AG04450 (cell line): ENCODE data around the gene FAM131C. TPM values are rescaled to one million over a fixed set of nuclear protein-coding genes. Genes with fewer than 3 reads are reported as not detected.

Experiments used
- CTCF ChIA-PET: fragments of 300-600, 350-600 bp; formaldehyde crosslinking; extraction: SDS; loops from one replicate; lab custom pipeline; 2022; ENCODE audit warnings: antibody characterized with exemption, inconsistent platforms; lab: Charles Lee
- POLR2A ChIA-PET: fragments of 350-600 bp; formaldehyde crosslinking; extraction: SDS; loops from one replicate; lab custom pipeline; 2021; ENCODE audit warnings: antibody characterized with exemption, inconsistent platforms; lab: Yijun Ruan, JAX
- DNase-seq: peaks from one replicate; pipeline ENCODE4 v3.0.0-alpha.2; 2011; ENCODE audit warnings: low read depth, low spot score
- H3K27ac ChIP-seq: one replicate; pipeline ENCODE4 v1.5.1; 2012; ENCODE audit warnings: low read depth, low read length, control low read depth
- H3K27me3 ChIP-seq: one replicate; pipeline ENCODE4 v1.6.0; 2012; ENCODE audit warnings: low read length; ENCODE audit not compliant: control insufficient read depth, insufficient read depth
- H3K4me3 ChIP-seq: 2 replicates; pipeline ENCODE4 v1.5.1; 2011; ENCODE audit warnings: mild to moderate bottlenecking, low read depth, low read length, control low read depth
- H3K9me3 ChIP-seq: 2 replicates; pipeline ENCODE4 v1.5.1; 2012; ENCODE audit warnings: low read length; ENCODE audit not compliant: control insufficient read depth, insufficient read depth
- CTCF ChIP-seq: IDR thresholded peaks from 2 replicates; pipeline ENCODE4 v1.5.1; 2011; ENCODE audit warnings: low read depth, low read length, control low read depth, inconsistent platforms
- polyA plus RNA-seq: library from polyadenylated mRNA; depleted of rRNA; stranded (reverse); fragments of >200 nt; gene quantifications from 2 replicates; pipeline ENCODE4 v1.2.3, GENCODE V29; 2011

FAM131C gene
- polyA plus RNA-seq, 1 experiment: 0.20 TPM

GRCh38 chr1:16067933-16068332 lies 5.5 kb downstream of the FAM131C start:
- Histone ChIP-seq H3K27me3 (peaks cover 25% of the 10 kb centered on the region), H3K27ac (no peak overlapping the region), H3K4me3 (no peak overlapping the region), H3K9me3 (no peaks in the 10 kb centered on the region; the same call in 1 of the 2 replicates)
- no peak for TF ChIP-seq CTCF
- no peak for DNase-seq
- CTCF ChIA-PET: interaction anchor here (0.6 to 1.8 kb wide), 2 partner anchors 11 to 252 kb away, joined by 3 to 6 read pairs; no protein-coding TSS in a partner anchor
- POLR2A ChIA-PET: no interaction called here

- H3K27ac ChIP-seq: no peak overlapping the region
- DNase-seq: no peak
- TF ChIP-seq CTCF: no peak
- CTCF ChIA-PET: interaction anchor here (0.6 to 1.6 kb wide), 4 partner anchors 11 to 275 kb away, joined by 3 read pairs; no protein-coding TSS in a partner anchor
- H3K27me3 ChIP-seq: peaks cover 22% of the 10 kb centered on the region
- no peak overlapping the region for H3K4me3 ChIP-seq
- POLR2A ChIA-PET: no interaction called here
- H3K9me3 ChIP-seq: no peaks in the 10 kb centered on the region; the same call in 1 of the 2 replicates
Observed at GRCh38 chr1:16067127-16067768, 6.2 kb downstream of the FAM131C start.

- Histone ChIP-seq H3K27me3 (peaks cover 20% of the 10 kb centered on the region), H3K4me3 (no peak overlapping the region), H3K9me3 (no peaks in the 10 kb centered on the region; the same call in 1 of the 2 replicates), H3K27ac (no peak overlapping the region)
- CTCF ChIA-PET: interaction anchor here (1.6 kb wide), 1 partner anchor 10 kb away, joined by 3 read pairs; no protein-coding TSS in a partner anchor
- no peak for TF ChIP-seq CTCF
- POLR2A ChIA-PET: no interaction called here
- DNase-seq: no peak
Observed at GRCh38 chr1:16066245-16066644, 7.2 kb downstream of the FAM131C start.

- Histone ChIP-seq H3K9me3 (no peaks in the 10 kb centered on the region), H3K27me3 (peaks cover 20% of the 10 kb centered on the region), H3K4me3 (no peak overlapping the region), H3K27ac (no peak overlapping the region)
- ChIA-PET CTCF (no interaction called here), POLR2A (no interaction called here)
- no peak for DNase-seq
- no peak for TF ChIP-seq CTCF
Observed at GRCh38 chr1:16065269-16065576, 8.2 kb downstream of the FAM131C start.

- POLR2A ChIA-PET: no interaction called here
- H3K4me3 ChIP-seq: no peak overlapping the region
- no peak for TF ChIP-seq CTCF
Observed at GRCh38 chr1:16064536-16065268, 8.7 kb downstream of the FAM131C start.

More at GRCh38 chr1:16064536-16065268, 8.7 kb downstream of the FAM131C start:
- DNase-seq: no peak
- Histone ChIP-seq H3K9me3 (no peaks in the 10 kb centered on the region), H3K27me3 (peaks cover 20% of the 10 kb centered on the region), H3K27ac (no peak overlapping the region)
- CTCF ChIA-PET: interaction anchor here (1.4 kb wide), 1 partner anchor 9 kb away, joined by 4 read pairs; no protein-coding TSS in a partner anchor
